OCI-LY3 (cell line): Measurements from ENCODE around the gene PXK.

Experiments
- CTCF ChIP-seq: fragments of 200-600, 300-600 bp; sonication (generic); IDR thresholded peaks from 2 replicates; pipeline ENCODE4 v1.5.1; 2014; ENCODE audit warnings: antibody characterized with exemption, low read length, low read depth
- EZH2phosphoT487 ChIP-seq: fragments of 200-600 bp; shearing (Covaris generic); IDR thresholded peaks from 2 replicates; pipeline ENCODE4 v1.6.1; 2018; ENCODE audit warnings: antibody characterized with exemption, mixed run types, low read depth

GRCh38 chr3:58462829-58463180 lies 130.1 kb downstream of the PXK start:
- TF ChIP-seq CTCF (no peak), EZH2phosphoT487 (no peak)
